Midbrain (tissue), 1 donor: Measurements from ENCODE around the gene KRTAP4-9.
"Not testable (repeated sequence)": the region's sequence is repeated elsewhere in the genome, so short reads cannot be mapped to it uniquely, and the experiment has no call there.

ENCODE experiments used
- DNase-seq: peaks from one replicate; lab custom pipeline; 2025; lab: John Stamatoyannopoulos, UW

KRTAP4-9 gene

DNA sequence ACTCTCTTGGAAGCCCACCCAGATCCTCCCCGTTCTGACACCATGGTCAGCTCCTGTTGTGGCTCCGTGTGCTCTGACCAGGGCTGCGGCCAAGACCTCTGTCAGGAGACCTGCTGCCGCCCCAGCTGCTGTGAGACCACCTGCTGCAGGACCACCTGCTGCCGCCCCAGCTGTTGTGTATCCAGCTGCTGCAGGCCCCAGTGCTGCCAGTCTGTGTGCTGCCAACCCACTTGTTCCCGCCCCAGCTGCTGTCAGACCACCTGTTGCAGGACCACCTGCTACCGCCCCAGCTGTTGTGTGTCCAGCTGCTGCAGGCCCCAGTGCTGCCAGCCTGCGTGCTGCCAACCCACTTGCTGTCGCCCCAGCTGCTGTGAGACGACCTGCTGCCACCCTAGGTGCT, at the start of gene KRTAP4-9:
Gene KRTAP4-9, plus strand, starts transcription at position 43 of the 400 bp plus-strand sequence. Its CDS starts 0 bp downstream, at position 43.
- not testable (repeated sequence) for DNase-seq

DNA sequence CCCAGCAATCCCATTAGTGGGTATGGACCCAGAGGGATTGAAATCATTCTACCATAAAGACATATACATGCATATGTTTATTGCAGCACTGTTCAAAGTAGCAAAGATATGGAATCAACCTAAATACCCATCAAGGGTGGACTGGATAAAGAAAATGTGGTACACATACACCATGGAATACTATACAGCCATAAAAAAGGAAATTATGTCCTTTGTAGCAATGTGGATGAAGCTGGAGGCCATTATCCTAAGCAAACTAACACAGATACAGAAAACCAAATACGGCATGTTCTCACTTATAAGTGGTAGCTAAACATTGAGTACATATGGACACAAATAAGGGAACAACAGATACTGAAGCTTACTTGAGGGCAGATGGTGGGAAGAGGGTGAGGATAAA, 47.6 kb upstream of the KRTAP4-9 start:
- no peak for DNase-seq

DNA sequence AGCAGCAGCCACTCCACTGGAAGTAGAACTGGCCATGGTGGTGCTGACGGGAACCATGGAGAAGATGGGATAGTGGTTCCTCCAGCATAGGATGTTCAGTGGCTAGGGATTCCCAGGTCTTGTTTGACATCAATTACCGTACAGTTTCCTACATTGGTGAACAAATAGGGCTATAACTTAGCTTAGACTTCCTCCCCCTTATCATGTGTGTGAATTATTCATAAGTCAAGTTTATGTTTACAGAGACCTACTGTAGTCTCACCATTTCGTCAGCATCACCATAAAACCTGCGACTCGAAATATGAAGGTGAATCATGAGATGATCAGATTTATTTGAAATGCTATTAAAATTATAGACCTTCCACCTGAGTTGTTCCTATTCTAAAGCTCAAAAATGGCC, 46.4 kb upstream of the KRTAP4-9 start:
- no peak for DNase-seq

DNA sequence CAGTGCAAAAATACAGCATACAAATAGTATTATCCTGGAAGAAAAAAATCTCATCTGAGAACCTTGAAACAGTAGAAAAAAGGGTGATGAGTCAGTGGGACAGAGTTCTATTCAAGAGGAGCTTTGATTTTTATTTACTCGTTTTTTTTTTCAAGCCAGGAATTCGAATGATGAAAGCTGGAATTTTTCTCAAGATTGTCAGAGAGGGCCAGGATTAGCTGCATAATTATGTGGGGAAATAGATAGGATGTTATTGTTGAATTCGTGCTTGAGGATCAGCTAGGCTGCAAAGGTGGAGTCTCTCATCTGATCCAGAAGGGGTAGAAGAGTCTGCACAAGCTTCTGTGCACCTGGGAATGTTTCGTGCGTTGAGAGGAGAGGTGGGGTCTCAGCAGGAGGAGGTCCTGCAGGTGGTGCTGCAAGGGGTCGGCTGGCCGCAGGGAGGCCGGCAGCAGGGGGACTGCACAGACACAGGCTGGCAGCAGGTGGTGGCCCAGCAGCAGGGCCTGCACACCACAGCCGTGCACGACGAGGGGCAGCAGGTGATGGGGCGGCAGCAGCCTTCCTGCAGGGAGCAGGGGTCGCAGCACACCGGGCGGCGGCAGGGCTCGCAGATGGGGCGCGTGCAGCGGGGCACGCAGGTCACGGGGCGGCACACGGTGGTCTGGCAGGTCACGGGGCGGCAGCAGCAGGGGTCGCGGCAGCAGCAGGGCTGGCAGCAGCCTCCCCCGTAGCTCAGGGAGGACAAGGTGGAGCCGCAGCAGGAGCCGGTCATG, 45.7 kb upstream of the KRTAP4-9 start:
- DNase-seq: not testable (repeated sequence)

DNA sequence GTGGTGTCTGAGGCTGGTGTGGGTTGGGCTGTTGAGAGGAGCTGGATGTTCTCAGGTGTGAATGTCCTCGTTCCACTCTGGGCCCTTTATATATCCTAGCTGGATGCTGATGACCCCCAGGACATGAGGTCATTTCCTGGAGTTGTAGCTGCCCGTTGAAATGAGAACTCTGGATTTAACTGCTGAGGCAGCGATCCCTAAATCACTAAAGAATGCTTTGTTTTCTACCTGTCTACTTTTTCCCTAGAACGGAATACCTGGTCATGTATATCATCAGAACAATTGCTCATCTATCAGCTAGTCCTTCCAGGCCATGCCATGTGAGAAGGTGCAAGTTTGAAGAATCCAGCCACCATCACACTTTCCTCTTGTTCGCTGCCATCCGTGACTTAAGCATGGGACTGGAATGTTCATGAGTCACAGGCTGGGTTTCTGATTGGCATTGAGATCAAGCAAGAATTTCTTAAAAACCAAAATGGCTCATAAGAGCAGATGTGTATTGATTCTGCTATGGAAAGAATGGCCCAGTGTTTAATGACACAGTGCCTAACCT, 45.1 kb upstream of the KRTAP4-9 start, which contains the start of gene KRTAP2-3:
Gene KRTAP2-3, minus strand, starts transcription at position 63 of the 553 bp plus-strand sequence. CDS start 64 bp downstream, outside the sequence.
- no peak for DNase-seq

DNA sequence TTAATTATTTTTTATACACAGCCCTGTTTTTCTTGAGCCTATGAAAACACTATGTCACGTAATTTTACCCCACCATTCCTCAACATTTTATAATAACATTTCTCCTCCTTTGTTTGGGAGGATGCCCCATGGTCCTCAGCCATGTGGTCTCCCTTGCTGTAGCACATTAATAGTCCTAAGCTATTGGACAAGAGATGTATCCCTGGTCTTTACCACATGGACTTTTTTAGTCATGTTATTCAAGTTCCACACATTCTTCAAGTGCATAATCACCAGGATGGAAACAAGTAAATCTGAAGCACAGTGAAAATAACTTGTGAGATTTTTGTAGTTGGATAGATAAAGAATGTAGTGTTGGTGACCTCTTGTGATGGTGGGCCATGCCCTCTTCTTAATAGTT, 43.2 kb upstream of the KRTAP4-9 start:
- no peak for DNase-seq

DNA sequence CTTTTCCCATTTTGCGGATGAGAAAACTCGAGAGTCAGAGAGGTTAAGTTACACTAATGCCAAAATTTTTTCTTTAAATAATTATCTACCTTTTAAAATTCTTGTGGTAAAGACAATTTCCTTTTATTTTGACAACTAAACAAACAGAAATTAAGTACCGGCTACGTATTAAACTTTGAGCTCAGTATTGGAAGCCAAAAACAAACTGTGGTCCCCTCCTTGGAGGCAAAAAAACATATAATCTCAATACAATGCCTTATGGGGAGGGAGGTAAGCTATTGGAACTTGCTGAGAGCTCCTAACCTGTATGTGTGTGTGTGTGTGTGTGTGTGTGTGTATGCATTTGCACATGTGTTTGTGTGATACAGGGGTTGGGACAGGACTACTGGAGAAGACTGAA, 41.7 kb upstream of the KRTAP4-9 start:
- no peak for DNase-seq

DNA sequence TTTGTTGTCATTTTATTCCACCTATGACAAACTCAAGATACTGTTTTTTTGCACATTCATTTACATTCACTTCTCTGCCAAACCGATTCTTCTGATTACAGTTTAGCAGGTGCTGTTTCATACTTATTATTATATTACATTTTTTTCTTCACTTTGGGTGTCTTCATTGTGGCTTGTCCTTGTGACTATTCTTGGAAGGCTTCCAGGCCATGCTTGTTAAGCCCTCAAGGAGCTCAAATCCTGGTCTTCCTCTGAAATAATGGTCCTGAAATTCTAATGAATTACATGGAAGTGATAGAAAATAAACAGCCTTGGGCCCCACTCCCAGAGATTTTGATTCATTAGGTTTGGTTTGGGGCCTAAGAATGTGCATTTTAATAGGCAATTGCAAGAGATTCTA, 40.9 kb upstream of the KRTAP4-9 start:
- DNase-seq: no peak

DNA sequence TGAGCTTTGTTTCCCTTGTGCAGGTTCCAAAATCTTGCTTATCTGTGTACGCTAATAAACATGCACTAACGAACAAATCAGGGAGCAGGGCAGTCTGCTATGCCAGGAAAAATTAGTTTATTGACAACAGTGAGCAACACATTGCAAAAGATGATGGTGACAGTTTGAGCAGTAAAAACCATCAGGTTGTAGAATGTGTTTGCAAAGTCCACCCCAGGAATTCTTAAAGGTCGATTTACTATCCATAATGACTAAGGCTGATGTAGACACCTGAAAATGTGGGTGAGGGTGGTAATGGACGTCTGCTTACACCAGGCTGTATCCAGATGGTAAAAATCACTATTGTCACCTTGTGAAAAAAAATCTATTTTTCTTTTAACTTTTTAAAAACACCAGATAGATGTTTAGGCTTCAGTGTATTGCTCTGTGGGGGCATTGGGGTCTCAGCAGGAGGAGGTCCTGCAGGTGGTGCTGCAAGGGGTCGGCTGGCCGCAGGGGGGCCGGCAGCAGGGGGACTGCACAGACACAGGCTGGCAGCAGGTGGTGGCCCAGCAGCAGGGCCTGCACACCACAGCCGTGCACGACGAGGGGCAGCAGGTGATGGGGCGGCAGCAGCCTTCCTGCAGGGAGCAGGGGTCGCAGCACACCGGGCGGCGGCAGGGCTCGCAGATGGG, 40.0 kb upstream of the KRTAP4-9 start:
- DNase-seq: not testable (repeated sequence)

DNA sequence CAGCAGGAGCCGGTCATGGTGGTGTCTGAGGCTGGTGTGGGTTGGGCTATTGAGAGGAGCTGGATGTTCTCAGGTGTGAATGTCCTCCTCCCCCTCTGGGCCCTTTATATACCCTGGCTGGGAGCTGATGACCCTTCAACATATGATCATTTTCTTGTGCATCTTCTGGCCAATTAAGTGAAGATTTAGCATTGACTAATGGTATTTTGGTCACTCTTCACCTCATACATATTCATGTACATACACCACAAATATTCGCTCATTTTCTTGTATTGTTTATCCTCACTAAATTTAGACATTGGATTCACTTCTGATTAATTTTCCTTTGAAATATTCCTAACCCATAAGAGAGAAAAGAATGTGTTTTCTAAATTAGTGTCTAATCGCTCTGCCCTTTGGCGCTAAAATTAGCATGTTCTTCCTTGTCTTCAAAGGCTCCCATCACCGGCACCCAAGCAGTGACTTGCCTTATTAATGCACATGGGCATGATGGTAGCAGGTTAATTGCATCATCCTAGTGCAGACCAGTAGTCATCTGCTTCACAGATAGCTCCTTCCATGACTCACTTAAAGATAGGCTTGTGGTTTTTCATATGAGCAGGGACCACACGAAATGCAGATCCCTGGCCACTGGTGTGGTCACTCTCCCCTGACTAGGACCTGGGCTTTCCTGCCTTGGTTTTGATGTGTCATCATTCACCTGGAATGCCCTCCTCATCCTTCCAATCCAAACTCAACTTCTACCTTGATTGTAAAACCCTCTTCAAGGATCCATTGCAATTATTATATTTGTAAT, 39.2 kb upstream of the KRTAP4-9 start, which contains the start of gene KRTAP2-4:
Gene KRTAP2-4, minus strand, starts transcription at position 51 of the 796 bp plus-strand sequence. Its CDS starts 34 bp downstream, at position 17.
- no peak for DNase-seq

DNA sequence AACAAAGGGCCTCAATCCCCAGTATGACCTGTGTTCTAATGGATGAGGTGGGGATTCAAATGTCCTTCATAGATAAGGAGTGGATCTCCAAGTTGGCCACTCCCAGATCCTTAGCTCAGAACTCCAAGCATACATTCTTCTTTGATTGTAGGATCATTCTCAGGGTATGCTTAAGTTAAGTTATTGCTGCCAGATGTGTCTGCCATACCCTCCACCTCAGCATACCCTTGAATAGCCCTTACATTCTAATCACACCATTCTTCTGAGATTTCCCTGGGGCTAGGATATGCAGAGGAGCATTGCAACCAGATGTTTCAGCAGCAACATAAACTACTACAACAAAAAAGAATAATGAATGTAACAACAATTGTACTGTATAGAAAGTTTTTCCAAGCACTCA, 37.9 kb upstream of the KRTAP4-9 start:
- DNase-seq: no peak

DNA sequence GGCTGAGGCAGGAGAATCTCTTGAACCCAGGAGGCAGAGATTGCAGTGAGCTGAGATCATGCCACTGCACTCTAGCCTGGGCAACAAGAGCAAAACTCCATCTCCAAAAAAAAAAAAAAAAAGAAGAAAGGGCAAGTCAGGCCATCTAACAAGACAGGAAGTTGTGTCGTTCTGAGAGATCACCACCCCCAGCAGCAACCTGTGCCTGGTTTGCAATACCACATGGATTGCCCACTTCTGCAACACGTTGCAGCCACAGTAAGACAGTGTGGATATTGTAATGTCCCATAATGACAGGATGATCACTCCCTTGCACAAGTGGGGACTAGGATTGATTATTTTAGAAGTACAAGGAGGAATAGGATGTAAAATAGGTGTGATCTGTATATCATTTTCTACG, 36.2 kb upstream of the KRTAP4-9 start:
- no peak for DNase-seq

DNA sequence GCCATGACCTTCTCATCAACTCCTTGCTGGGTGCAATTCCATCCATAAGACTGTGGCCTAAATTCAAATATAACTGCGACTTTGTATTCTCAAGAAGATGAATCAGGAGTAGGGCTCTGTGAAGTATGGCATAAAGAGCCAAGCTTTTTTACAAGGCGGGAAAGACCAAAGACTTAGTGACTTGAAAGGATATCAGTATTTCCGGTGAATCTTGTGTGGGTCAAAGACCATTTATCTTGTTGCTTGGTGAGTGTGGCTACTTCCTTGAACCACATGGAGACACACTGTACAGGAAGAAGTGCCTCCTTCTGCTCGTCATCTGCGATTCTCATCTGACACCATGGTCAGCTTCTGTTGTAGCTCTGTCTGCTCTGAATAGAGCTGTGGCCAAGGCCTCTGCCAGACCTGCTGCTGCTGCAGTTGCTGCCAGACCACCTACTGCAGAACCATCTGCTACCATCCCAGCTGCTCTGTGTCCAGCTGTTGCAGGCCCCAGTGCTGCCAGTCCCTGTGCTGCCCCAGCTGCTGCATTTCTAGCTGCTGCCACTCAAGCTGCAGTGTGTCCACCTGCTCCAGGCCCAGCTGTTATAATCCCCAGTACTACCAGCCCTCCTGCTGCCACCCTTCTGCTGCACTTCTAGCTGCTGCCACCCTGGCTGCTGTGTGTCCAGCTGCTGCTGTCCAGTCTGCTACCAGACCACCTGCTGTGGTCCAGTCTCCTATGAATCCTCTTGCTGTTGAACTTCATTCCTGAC, 33.4 kb upstream of the KRTAP4-9 start:
- no peak for DNase-seq

DNA sequence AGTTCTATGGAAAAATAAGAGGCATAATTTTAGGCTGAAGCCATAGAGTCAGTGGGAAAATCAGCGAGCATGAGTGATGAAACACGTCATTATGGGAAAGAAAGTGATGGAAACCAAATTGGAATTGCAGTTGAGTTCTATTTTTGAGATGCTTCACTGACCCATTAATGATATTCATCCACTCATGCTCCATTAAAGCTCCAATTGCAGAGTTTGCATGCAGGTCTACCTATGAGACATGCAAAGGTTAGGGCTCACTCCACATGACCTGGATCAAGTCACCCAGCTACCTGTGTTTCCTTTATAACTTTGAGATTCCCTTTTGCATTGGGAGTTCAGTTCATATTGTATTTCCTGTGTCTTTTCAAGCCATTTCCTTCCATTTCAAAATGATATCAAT, 31.5 kb upstream of the KRTAP4-9 start:
- no peak for DNase-seq

DNA sequence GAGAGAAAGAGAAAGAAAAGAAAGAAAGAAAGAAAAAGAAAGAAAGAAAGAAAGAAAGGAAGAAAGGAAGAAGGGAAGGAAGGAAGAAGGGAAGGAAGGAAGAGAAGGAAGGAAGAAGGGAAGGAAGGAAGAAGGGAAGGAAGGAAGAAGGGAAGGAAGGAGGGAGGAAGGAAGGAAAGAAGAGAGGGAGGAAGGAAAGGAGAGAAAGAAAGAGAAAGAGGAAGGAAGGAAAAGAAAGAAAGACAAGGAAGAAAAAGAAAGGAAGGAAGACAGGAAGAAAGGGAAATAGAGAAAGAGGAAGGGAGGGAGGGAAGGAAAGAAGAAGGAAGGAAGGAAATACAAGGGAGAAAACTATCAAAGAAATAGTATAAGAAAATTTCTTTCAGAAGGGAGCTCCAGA, 28.4 kb upstream of the KRTAP4-9 start:
- DNase-seq: no peak

DNA sequence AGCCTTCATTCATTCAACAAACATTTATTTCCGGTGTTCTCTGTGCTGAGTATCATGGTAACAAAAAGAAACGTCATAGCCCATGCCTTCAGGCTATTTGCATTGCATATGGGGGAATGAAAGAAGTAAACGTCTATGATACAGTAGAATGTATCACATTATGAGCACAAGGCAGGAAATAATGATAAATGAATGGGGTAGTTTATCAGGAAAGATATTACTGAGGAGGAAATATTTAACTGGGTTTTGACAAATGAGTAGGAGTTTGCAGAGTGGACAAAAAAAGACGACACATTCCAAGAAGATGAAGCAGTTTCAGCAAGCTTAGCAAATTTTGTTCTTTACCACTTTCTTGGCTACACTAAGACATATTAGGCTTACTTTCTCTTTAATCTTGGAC, 22.6 kb upstream of the KRTAP4-9 start:
- no peak for DNase-seq

DNA sequence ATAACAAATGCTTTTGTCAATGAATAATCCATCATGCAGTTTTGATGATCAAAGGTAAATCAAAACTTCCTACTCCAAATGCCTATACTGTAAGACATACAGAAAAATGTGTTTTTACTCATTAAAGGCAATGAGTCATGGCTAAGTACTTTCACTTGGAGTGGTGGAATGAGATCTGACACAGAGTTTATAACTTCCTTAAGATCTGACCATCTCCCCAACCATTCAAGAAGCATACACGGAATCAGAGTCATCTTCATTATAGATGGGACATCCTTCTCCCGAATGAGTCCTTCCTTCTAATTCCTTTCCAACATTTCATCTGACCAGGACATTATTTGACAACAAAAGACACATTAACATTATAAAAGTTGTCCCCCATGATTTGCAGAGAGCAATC, 21.8 kb upstream of the KRTAP4-9 start:
- not testable (repeated sequence) for DNase-seq

DNA sequence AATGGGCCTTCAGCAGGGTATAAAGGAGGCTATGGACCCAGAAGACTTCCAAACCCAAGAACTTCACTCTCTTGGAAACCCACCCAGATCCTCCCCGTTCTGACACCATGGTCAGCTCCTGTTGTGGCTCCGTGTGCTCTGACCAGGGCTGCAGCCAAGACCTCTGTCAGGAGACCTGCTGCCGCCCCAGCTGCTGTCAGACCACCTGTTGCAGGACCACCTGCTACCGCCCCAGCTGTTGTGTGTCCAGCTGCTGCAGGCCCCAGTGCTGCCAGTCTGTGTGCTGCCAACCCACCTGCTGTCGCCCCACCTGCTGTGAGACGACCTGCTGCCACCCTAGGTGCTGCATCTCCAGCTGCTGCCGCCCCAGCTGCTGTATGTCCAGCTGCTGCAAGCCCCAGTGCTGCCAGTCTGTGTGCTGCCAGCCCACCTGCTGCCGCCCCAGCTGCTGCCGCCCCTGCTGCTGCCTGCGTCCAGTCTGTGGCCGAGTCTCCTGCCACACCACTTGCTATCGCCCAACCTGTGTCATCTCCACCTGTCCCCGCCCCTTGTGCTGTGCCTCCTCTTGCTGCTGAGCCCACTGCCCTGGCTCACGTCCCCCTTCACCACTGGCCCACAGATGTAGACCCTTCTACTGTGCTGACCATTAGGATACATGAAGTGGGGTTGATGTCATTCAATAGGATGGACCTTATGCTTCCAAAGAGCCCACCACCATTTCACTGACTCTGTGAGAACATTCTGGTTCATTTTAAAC, 20.9 kb upstream of the KRTAP4-9 start, which contains the start of gene KRTAP4-7:
Gene KRTAP4-7, plus strand, starts transcription at position 51 of the 757 bp plus-strand sequence. Its CDS starts 57 bp downstream, at position 108.
- not testable (repeated sequence) for DNase-seq

DNA sequence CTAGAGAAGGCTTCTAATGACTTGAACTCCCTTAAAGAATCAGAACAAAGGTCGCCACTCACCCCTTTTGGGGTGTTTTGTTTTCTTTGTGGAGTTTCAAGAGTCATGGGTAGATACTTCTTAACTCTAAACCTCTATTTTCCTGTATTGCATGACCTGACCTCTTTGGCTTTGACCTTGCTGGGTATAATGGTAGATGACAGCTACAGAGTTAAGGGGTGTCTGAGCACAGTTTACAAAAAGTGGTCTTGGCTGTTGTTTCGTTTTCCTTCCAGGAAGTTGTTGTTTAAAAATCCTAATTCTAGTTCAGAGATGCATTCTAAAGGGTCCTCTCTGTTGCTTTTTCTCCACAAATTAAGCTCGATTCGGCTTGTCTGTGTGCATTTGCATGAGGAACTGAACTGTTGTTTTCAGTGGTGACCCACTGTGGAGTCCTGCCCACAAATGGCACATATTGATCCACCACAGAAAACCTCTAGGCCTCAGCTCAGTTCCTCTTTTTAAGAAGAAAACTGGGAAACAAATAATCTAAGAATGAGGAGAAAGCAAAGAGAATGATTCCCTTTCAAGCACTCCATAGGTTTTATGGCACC, 16.3 kb upstream of the KRTAP4-9 start:
- DNase-seq: not testable (repeated sequence)

DNA sequence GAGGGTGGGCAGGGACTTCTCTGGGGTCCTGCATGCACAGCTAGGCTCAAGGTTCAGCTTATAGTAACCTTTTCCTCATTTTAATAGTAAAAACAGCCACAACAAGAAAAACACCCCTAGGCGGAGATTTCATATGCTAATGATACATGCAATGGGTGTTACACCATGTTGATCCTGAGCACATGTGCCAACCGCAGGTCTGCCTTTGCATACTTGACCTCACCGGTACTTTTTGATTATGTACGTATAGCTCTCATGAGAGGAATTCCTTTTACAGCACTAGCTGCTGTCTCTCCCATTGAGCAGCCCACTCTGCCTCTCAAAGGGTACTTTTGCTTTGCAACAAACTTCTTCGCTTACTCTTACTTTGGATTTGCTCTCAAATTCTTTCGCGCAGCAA, 9.1 kb upstream of the KRTAP4-9 start:
- no peak for DNase-seq
